Liver (tissue), 9 donors: ENCODE results near the gene LARGE1. TPM values are rescaled to one million over a fixed set of nuclear protein-coding genes. Genes with fewer than 3 reads are reported as not detected.

Source experiments
- DNase-seq: peaks from one replicate; pipeline ENCODE4 v3.0.0-alpha.2; 2017; ENCODE audit warnings: low spot score
- H3K27ac ChIP-seq, 2 donors: one replicate each; pipeline ENCODE4 v1.7.0; 2013; ENCODE audit warnings: inconsistent platforms in 2 of 2, low read length in 2 of 2, control low read depth in 1 of 2, low read depth in 1 of 2, mild to moderate bottlenecking in 1 of 2
- H3K27me3 ChIP-seq, 4 donors: one replicate each; pipeline versions ENCODE4 v1.6.1 to v1.7.0; 2013; ENCODE audit warnings: low read length in 3 of 4, inconsistent platforms in 1 of 4, mild to moderate bottlenecking in 1 of 4, moderate library complexity in 1 of 4; ENCODE audit not compliant: control insufficient read depth in 4 of 4, insufficient read depth in 4 of 4
- H3K36me3 ChIP-seq, 4 donors: one replicate each; pipeline versions ENCODE4 v1.6.1 to v1.7.0; 2013; ENCODE audit warnings: low read length in 3 of 4, mild to moderate bottlenecking in 3 of 4, low read depth in 1 of 4, moderate library complexity in 1 of 4; ENCODE audit not compliant: control insufficient read depth in 4 of 4, insufficient read depth in 3 of 4
- H3K4me1 ChIP-seq, 4 donors: one replicate each; pipeline versions ENCODE4 v1.6.1 to v1.7.0; 2013; ENCODE audit warnings: low read length in 3 of 4, mild to moderate bottlenecking in 3 of 4, moderate library complexity in 1 of 4; ENCODE audit not compliant: control insufficient read depth in 4 of 4, insufficient read depth in 4 of 4
- H3K4me3 ChIP-seq, 3 donors: one replicate each; pipeline versions ENCODE4 v1.6.1 to v1.7.0; 2013; ENCODE audit warnings: low read length in 3 of 3, control low read depth in 1 of 3, low read depth in 1 of 3, mild to moderate bottlenecking in 1 of 3
- H3K9ac ChIP-seq, 2 donors: one replicate each; pipeline ENCODE4 v1.7.0; 2013; ENCODE audit warnings: low read length in 2 of 2, mild to moderate bottlenecking in 2 of 2, moderate library complexity in 2 of 2, control low read depth in 1 of 2, low read depth in 1 of 2
- H3K9me3 ChIP-seq, 4 donors: one replicate each; pipeline versions ENCODE4 v1.6.1 to v1.7.0; 2013; ENCODE audit warnings: low read length in 3 of 4; ENCODE audit not compliant: control insufficient read depth in 4 of 4
- EGR1 ChIP-seq, 2 donors: IDR thresholded peaks; 2 replicates each; pipeline ENCODE4 v1.6.1; 2016 to 2018; ENCODE audit warnings: antibody characterized with exemption in 2 of 2, low read depth in 2 of 2
- FOXA1 ChIP-seq: IDR thresholded peaks from 2 replicates; pipeline ENCODE4 v1.6.1; 2016; ENCODE audit warnings: antibody characterized with exemption
- GABPA ChIP-seq, 2 donors: IDR thresholded peaks in 1 of 2; conservative IDR thresholded peaks in 1 of 2; 2 replicates each; pipeline ENCODE4 v1.6.1; 2016; ENCODE audit warnings: antibody characterized with exemption in 2 of 2, mild to moderate bottlenecking in 1 of 2, moderate library complexity in 1 of 2
- HNF4A ChIP-seq, 2 donors: conservative IDR thresholded peaks; 2 replicates each; pipeline ENCODE4 v1.6.1; 2016; ENCODE audit warnings: antibody characterized with exemption in 2 of 2, mild to moderate bottlenecking in 2 of 2
- JUND ChIP-seq, 2 donors: IDR thresholded peaks; 2 replicates each; pipeline ENCODE4 v1.6.1; 2016; ENCODE audit warnings: antibody characterized with exemption in 2 of 2
- NR2F2 ChIP-seq: IDR thresholded peaks from 2 replicates; pipeline ENCODE4 v1.6.1; 2016; ENCODE audit warnings: antibody characterized with exemption
- RAD21 ChIP-seq, 2 donors: IDR thresholded peaks; 2 replicates each; pipeline ENCODE4 v1.6.1; 2016; ENCODE audit warnings: antibody characterized with exemption in 2 of 2, mild to moderate bottlenecking in 2 of 2
- RXRA ChIP-seq, 2 donors: IDR thresholded peaks; 2 replicates each; pipeline ENCODE4 v1.6.1; 2017 to 2018; ENCODE audit warnings: antibody characterized with exemption in 2 of 2, mild to moderate bottlenecking in 1 of 2
- TAF1 ChIP-seq: conservative IDR thresholded peaks from 2 replicates; pipeline ENCODE4 v1.6.1; 2016; ENCODE audit warnings: antibody characterized with exemption, mild to moderate bottlenecking
- WGBS: extraction: QIAGEN DNeasy Blood & Tissue Kit; methylation state at CpG from one replicate; pipeline ENCODE4 v1.1.7; 2013; 5-methylcytosine and 5-hydroxymethylcytosine counted together
- polyA plus RNA-seq, 2 donors: library from polyadenylated mRNA; stranded (reverse) in 1 of 2; unstranded in 1 of 2; fragments of 200-250 nt in 1 of 2; fragments of >200 nt in 1 of 2; fragmentation: Nextera tagmentation in 1 of 2; extraction: Ambion mirVana in 1 of 2; gene quantifications; one replicate each; pipeline versions ENCODE4 v1.2.1 to v1.2.3, GENCODE V29; 2013 to 2015
- total RNA-seq, 2 donors: library from RNA; depleted of rRNA; stranded (reverse); fragments of >200 nt; gene quantifications; one replicate each; pipeline ENCODE4 v1.2.3, GENCODE V29; 2014
- TF ChIP-seq, protein P1 (sequence below): fragments of 150-350 bp; IDR thresholded peaks from 2 replicates; pipeline ENCODE4 v1.5.1; 2017; ENCODE audit warnings: improper control_type of control experiment, low read depth, low read length; ENCODE audit not compliant: missing input control
- TF ChIP-seq, protein P2 (sequence below): IDR thresholded peaks from 2 replicates; pipeline ENCODE4 v1.6.1; 2016; ENCODE audit warnings: antibody characterized with exemption, mild to moderate bottlenecking
- TF ChIP-seq, protein P3 (sequence below): IDR thresholded peaks from 2 replicates; pipeline ENCODE4 v1.6.1; 2016; ENCODE audit warnings: antibody characterized with exemption
- donor health status: healthy.
- donor health status: healthy.
- donor health status: healthy.
- donor health status: healthy.
- donor health status: healthy.

Gene LARGE1
- total and polyA plus RNA-seq, 4 donors = 2.3 to 14.1 (median 5.7) TPM

DNA sequence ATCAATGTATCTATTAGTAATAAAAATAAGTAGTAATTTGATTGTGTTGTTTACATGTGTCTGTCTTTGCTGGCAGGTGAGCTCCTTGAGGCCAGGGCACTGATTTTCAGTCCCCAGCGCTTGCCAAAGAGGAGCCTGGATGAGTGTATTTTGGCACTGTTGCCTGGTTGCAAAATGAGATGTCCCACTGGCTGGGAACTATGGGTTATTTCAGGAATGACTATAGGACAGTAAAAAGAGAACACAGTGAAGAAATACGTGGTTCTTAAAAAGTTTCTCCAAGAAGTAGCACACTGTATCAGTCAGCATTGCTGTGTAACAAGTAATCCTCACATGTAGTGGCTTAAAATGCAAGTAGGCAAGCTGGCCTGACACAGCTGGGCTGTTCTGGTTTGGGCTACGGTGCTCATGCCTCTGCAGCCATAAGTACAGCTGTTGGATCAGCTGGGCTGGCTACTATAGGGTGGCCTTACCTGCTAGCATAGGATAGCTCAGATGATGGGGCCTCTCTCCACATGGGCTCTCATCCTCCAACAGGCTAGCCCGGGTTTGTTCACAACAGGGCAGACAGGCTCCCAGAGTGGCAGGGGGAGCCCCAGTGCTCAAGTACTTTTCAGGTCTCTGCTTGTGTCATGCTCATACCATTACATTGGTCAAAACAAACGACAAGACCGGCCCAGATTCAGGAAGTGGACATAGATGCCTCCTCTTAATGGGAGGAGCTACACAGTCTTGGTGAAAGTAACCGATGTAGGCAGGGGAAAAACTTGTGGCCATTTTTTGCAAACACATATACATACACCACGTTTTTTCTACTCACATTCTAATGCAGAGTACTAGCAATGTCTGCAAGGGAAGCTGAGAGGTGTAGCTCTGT lies 399.1 kb downstream of the LARGE1 start:
- Histone ChIP-seq H3K4me1 (peaks cover 2 to 28% (median 21%) of the 10 kb centered on the region in 4 donors), H3K27ac (no peak overlapping the region), H3K4me3 (no peak overlapping the region), H3K27me3 (no peaks in the 10 kb centered on the region), H3K9ac (no peak overlapping the region), H3K9me3 (peaks cover 0 to 3% (median 1%) of the 10 kb centered on the region in 4 donors), H3K36me3 (no peaks in the 10 kb centered on the region)
- 74% methylated on average over 8 of the region's 8 CpGs for WGBS
- TF ChIP-seq, protein P1, sequence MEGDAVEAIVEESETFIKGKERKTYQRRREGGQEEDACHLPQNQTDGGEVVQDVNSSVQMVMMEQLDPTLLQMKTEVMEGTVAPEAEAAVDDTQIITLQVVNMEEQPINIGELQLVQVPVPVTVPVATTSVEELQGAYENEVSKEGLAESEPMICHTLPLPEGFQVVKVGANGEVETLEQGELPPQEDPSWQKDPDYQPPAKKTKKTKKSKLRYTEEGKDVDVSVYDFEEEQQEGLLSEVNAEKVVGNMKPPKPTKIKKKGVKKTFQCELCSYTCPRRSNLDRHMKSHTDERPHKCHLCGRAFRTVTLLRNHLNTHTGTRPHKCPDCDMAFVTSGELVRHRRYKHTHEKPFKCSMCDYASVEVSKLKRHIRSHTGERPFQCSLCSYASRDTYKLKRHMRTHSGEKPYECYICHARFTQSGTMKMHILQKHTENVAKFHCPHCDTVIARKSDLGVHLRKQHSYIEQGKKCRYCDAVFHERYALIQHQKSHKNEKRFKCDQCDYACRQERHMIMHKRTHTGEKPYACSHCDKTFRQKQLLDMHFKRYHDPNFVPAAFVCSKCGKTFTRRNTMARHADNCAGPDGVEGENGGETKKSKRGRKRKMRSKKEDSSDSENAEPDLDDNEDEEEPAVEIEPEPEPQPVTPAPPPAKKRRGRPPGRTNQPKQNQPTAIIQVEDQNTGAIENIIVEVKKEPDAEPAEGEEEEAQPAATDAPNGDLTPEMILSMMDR = no peak
- TF ChIP-seq, protein P2, sequence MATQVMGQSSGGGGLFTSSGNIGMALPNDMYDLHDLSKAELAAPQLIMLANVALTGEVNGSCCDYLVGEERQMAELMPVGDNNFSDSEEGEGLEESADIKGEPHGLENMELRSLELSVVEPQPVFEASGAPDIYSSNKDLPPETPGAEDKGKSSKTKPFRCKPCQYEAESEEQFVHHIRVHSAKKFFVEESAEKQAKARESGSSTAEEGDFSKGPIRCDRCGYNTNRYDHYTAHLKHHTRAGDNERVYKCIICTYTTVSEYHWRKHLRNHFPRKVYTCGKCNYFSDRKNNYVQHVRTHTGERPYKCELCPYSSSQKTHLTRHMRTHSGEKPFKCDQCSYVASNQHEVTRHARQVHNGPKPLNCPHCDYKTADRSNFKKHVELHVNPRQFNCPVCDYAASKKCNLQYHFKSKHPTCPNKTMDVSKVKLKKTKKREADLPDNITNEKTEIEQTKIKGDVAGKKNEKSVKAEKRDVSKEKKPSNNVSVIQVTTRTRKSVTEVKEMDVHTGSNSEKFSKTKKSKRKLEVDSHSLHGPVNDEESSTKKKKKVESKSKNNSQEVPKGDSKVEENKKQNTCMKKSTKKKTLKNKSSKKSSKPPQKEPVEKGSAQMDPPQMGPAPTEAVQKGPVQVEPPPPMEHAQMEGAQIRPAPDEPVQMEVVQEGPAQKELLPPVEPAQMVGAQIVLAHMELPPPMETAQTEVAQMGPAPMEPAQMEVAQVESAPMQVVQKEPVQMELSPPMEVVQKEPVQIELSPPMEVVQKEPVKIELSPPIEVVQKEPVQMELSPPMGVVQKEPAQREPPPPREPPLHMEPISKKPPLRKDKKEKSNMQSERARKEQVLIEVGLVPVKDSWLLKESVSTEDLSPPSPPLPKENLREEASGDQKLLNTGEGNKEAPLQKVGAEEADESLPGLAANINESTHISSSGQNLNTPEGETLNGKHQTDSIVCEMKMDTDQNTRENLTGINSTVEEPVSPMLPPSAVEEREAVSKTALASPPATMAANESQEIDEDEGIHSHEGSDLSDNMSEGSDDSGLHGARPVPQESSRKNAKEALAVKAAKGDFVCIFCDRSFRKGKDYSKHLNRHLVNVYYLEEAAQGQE = peak; percentile 53
- TF ChIP-seq RXRA (IDR thresholded peaks at IDR 0.05) (peak in 1 of 2 donors; percentile 57), JUND (IDR thresholded peaks at IDR 0.05) (peak in 1 of 2 donors; percentile 21), NR2F2 (no peak), GABPA (IDR thresholded peaks at IDR 0.05 in 1 of 2, conservative IDR thresholded peaks at IDR 0.05 in 1 of 2) (no peak), EGR1 (IDR thresholded peaks at IDR 0.05; ENCODE audit: low read depth in 2 of 2) (no peak), TAF1 (no peak), FOXA1 (no peak), HNF4A (conservative IDR thresholded peaks at IDR 0.05) (peak; percentile 43 to 49), RAD21 (IDR thresholded peaks at IDR 0.05) (peak in 1 of 2 donors; percentile 44)
- TF ChIP-seq, protein P3, sequence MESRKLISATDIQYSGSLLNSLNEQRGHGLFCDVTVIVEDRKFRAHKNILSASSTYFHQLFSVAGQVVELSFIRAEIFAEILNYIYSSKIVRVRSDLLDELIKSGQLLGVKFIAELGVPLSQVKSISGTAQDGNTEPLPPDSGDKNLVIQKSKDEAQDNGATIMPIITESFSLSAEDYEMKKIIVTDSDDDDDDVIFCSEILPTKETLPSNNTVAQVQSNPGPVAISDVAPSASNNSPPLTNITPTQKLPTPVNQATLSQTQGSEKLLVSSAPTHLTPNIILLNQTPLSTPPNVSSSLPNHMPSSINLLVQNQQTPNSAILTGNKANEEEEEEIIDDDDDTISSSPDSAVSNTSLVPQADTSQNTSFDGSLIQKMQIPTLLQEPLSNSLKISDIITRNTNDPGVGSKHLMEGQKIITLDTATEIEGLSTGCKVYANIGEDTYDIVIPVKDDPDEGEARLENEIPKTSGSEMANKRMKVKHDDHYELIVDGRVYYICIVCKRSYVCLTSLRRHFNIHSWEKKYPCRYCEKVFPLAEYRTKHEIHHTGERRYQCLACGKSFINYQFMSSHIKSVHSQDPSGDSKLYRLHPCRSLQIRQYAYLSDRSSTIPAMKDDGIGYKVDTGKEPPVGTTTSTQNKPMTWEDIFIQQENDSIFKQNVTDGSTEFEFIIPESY = no peak
- no peak for DNase-seq
